ENCODE results near the gene PCDHB4.
"Not testable (repeated sequence)": the region's sequence is repeated elsewhere in the genome, so short reads cannot be mapped to it uniquely, and the experiment has no call there.

Gene PCDHB4

GRCh38 chr5:141150224-141150992, 28.8 kb downstream of the PCDHB4 start:
- no peak for DNase-seq

- DNase-seq: no peak
Observed at GRCh38 chr5:141150993-141151325, 29.3 kb downstream of the PCDHB4 start.

GRCh38 chr5:141151632-141152031, 30.0 kb downstream of the PCDHB4 start:
- not testable (repeated sequence) for DNase-seq

- not testable (repeated sequence) for DNase-seq
Observed at GRCh38 chr5:141152096-141152495, 30.5 kb downstream of the PCDHB4 start.

GRCh38 chr5:141155540-141156374, 34.1 kb downstream of the PCDHB4 start:
- no peak for DNase-seq

- DNase-seq: not testable (repeated sequence)
Observed at GRCh38 chr5:141157356-141157755, 35.7 kb downstream of the PCDHB4 start.

- not testable (repeated sequence) for DNase-seq
Observed at GRCh38 chr5:141157901-141158300, 36.3 kb downstream of the PCDHB4 start.

- DNase-seq: peak in 2 of 3 donors; percentile 7 to 20
Observed at GRCh38 chr5:141172381-141173204, 51.0 kb downstream of the PCDHB4 start, which contains the start of gene PCDHB7. TSS of gene PCDHB7 (plus strand) at chr5:141172644. CDS start at chr5:141172836, 192 bp downstream.

- DNase-seq: not testable (repeated sequence)
Observed at GRCh38 chr5:141174291-141175104, 52.9 kb downstream of the PCDHB4 start.
